Esophagus muscularis mucosa (tissue), 4 donors: Measurements from ENCODE around the gene GPR179. TPM values are rescaled to one million over a fixed set of nuclear protein-coding genes. Genes with fewer than 3 reads are reported as not detected.

Experiments
- DNase-seq: peaks from one replicate; pipeline ENCODE4 v3.0.0-alpha.2; 2017; ENCODE audit errors: extremely low spot score
- H3K27ac ChIP-seq, 4 donors: fragments of 200-600 bp; sonication (generic); replicated peaks in 1 of 4; 1 replicate in 3 of 4; 2 replicates in 1 of 4; pipeline ENCODE4 v1.5.1; 2016 to 2019; ENCODE audit warnings: mild to moderate bottlenecking in 1 of 4
- H3K27me3 ChIP-seq, 4 donors: fragments of 200-600 bp; sonication (generic); one replicate each; pipeline versions ENCODE4 v1.5.1 to v1.6.0; 2016 to 2019
- H3K36me3 ChIP-seq, 4 donors: fragments of 200-600 bp; sonication (generic); one replicate each; pipeline ENCODE4 v1.5.1; 2016 to 2019
- H3K4me1 ChIP-seq, 4 donors: fragments of 200-600 bp; sonication (generic); one replicate each; pipeline ENCODE4 v1.5.1; 2016 to 2019
- H3K4me3 ChIP-seq, 4 donors: fragments of 200-600 bp; sonication (generic); 1 replicate in 2 of 4; 2 replicates in 2 of 4; pipeline ENCODE4 v1.5.1; 2016 to 2019; ENCODE audit warnings: mild to moderate bottlenecking in 4 of 4, moderate library complexity in 1 of 4
- H3K9me3 ChIP-seq, 4 donors: fragments of 200-600 bp; sonication (generic); 1 replicate in 3 of 4; 2 replicates in 1 of 4; pipeline ENCODE4 v1.5.1; 2016 to 2019
- CTCF ChIP-seq, 3 experiments: fragments of 200-600 bp in 2 of 3; fragments of 450-650 bp in 1 of 3; sonication (generic) in 2 of 3; IDR thresholded peaks; one replicate each; pipeline ENCODE4 v1.5.1; 2017 to 2019; ENCODE audit warnings: antibody characterized with exemption in 3 of 3, mild to moderate bottlenecking in 2 of 3, moderate library complexity in 1 of 3
- EP300 ChIP-seq: sonication (generic); formaldehyde crosslinking; IDR thresholded peaks from one replicate; pipeline ENCODE4 v1.6.1; 2017; ENCODE audit warnings: antibody characterized with exemption
- POLR2A ChIP-seq: fragments of 450-650 bp; IDR thresholded peaks from one replicate; pipeline ENCODE4 v1.6.1; 2017; ENCODE audit warnings: antibody characterized with exemption, moderate library complexity, mild to moderate bottlenecking, low read depth
- POLR2AphosphoS5 ChIP-seq, 2 donors: sonication (generic); formaldehyde crosslinking; IDR thresholded peaks; one replicate each; pipeline ENCODE4 v1.6.1; 2017; ENCODE audit warnings: antibody characterized with exemption in 2 of 2
- WGBS: methylation state at CpG from one replicate; pipeline ENCODE4 v1.1.5; 2018; 5-methylcytosine and 5-hydroxymethylcytosine counted together
- intact Hi-C: fragments of 100-400 bp; cut with DNase I; formaldehyde crosslinking; loops from one replicate; pipeline ENCODE4 v1.15.1; 2023
- total RNA-seq, 4 donors: library from RNA; depleted of rRNA; stranded (reverse); fragments of >200 nt; gene quantifications; one replicate each; pipeline versions ENCODE4 v1.1.0 to v1.2.1, GENCODE V29; 2016

Gene GPR179
- total RNA-seq = under 1 TPM in 2 of 4 donors, not detected in 2; under 0.01 to 0.29 TPM

- peaks cover 0 to 14% (median 0%) of the 10 kb centered on the region in 4 donors for H3K27me3 ChIP-seq
- no peak for DNase-seq
- H3K36me3 ChIP-seq = no peaks in the 10 kb centered on the region
- intact Hi-C loops = no loop called here
- no peak within 1 kb of the TSS for H3K27ac ChIP-seq
- TF ChIP-seq POLR2AphosphoS5 (IDR thresholded peaks at IDR 0.05) (no peak), CTCF (IDR thresholded peaks at IDR 0.05) (no peak), EP300 (no peak), POLR2A (no peak)
- H3K9me3 ChIP-seq = no peaks in the 10 kb centered on the region
- peaks cover 0 to 9% (median 5%) of the 10 kb centered on the region in 4 donors for H3K4me1 ChIP-seq
- H3K4me3 ChIP-seq = no peak within 1 kb of the TSS
- WGBS = 72% methylated on average over 14 of the region's 18 CpGs
Measured at GRCh38 chr17:38343608-38344419, at the start of gene GPR179. GPR179 (minus strand) TSS chr17:38343956; CDS start chr17:38343789, 167 bp downstream.

- Histone ChIP-seq H3K4me3 (no peak overlapping the region), H3K9me3 (no peaks in the 10 kb centered on the region), H3K27me3 (no peaks in the 10 kb centered on the region), H3K27ac (no peak overlapping the region), H3K4me1 (no peaks in the 10 kb centered on the region), H3K36me3 (peaks cover 26 to 84% (median 57%) of the 10 kb centered on the region in 4 donors)
- DNase-seq = no peak
- WGBS = 92% methylated on average over 1 of the region's 1 CpG
- TF ChIP-seq POLR2AphosphoS5 (IDR thresholded peaks at IDR 0.05) (no peak), EP300 (no peak), POLR2A (no peak), CTCF (IDR thresholded peaks at IDR 0.05) (no peak)
- intact Hi-C loops = no loop called here
Measured at GRCh38 chr17:38379448-38379847, 35.7 kb upstream of the GPR179 start.

GRCh38 chr17:38369124-38369886 lies 25.5 kb upstream of the GPR179 start:
- Histone ChIP-seq H3K27ac (no peak overlapping the region), H3K9me3 (no peaks in the 10 kb centered on the region), H3K4me1 (no peaks in the 10 kb centered on the region), H3K4me3 (no peak overlapping the region), H3K36me3 (peaks cover 48 to 99% (median 83%) of the 10 kb centered on the region in 4 donors), H3K27me3 (no peaks in the 10 kb centered on the region)
- WGBS = 95% methylated on average over 8 of the region's 8 CpGs
- intact Hi-C loops = no loop called here
- TF ChIP-seq EP300 (no peak), POLR2A (no peak), CTCF (IDR thresholded peaks at IDR 0.05) (no peak), POLR2AphosphoS5 (IDR thresholded peaks at IDR 0.05) (no peak)
- DNase-seq = no peak

- no peak for DNase-seq
- peaks cover 0 to 5% (median 2%) of the 10 kb centered on the region in 4 donors for H3K4me1 ChIP-seq
- 85% methylated on average over 8 of the region's 8 CpGs for WGBS
- intact Hi-C loops = no loop called here
- peaks cover 30 to 74% (median 57%) of the 10 kb centered on the region in 4 donors for H3K36me3 ChIP-seq
- no peak overlapping the region for H3K27ac ChIP-seq
- no peak overlapping the region for H3K4me3 ChIP-seq
- TF ChIP-seq POLR2A (no peak), POLR2AphosphoS5 (IDR thresholded peaks at IDR 0.05) (no peak), EP300 (no peak), CTCF (IDR thresholded peaks at IDR 0.05) (no peak)
- no peaks in the 10 kb centered on the region for H3K9me3 ChIP-seq
- H3K27me3 ChIP-seq = no peaks in the 10 kb centered on the region
Measured at GRCh38 chr17:38364741-38365140, 21.0 kb upstream of the GPR179 start.
